Panc1 (cell line): ENCODE measurements around the gene CRYBG1. TPM values are rescaled to one million over a fixed set of nuclear protein-coding genes. Genes with fewer than 3 reads are reported as not detected.

Experiments
- ATAC-seq: fragments of 200-7000 bp; cut with Tn5 transposase; 2 replicates; pipeline ENCODE4 v1.9.1; 2020; ENCODE audit warnings: mild to moderate bottlenecking, moderate library complexity
- BruUV-seq: library from RNA; stranded (reverse); fragments of 400-500 nt; replicated peaks from 2 replicates; lab custom pipeline; 2021; lab: Mats Ljungman, UMichigan
- CTCF ChIA-PET: fragments of 300-600 bp; sonication (Branson Sonifier 250); formaldehyde crosslinking; loops from one replicate; lab custom pipeline; 2022; ENCODE audit warnings: antibody characterized with exemption; lab: Charles Lee
- POLR2A ChIA-PET: fragments of 300-600 bp; sonication (Branson Sonifier 250); formaldehyde crosslinking; loops from one replicate; lab custom pipeline; 2022; ENCODE audit warnings: antibody characterized with exemption; lab: Charles Lee
- DNase-seq: peaks from one replicate; pipeline ENCODE4 v3.0.0-alpha.2; 2010; ENCODE audit warnings: low read depth, low spot score
- H3K27ac ChIP-seq: 2 replicates; pipeline ENCODE4 v1.5.1; 2011; ENCODE audit warnings: mild to moderate bottlenecking, low read length, inconsistent platforms
- H3K27me3 ChIP-seq: fragments of 200-500 bp; sonication (Bioruptor generic); 2 replicates; pipeline ENCODE4 v1.6.0; 2014; ENCODE audit warnings: low read length, inconsistent platforms; ENCODE audit not compliant: control insufficient read depth, insufficient read depth
- H3K36me3 ChIP-seq: fragments of 200-500 bp; sonication (Bioruptor generic); 2 replicates; pipeline ENCODE4 v1.5.1; 2014; ENCODE audit warnings: inconsistent platforms, mild to moderate bottlenecking, low read length, moderate library complexity; ENCODE audit not compliant: control insufficient read depth, insufficient read depth
- H3K4me1 ChIP-seq: 2 replicates; pipeline ENCODE4 v1.5.1; 2011; ENCODE audit warnings: inconsistent platforms, mild to moderate bottlenecking, low read length, moderate library complexity; ENCODE audit not compliant: control insufficient read depth, insufficient read depth
- H3K4me3 ChIP-seq, 2 experiments: 2 replicates each; pipeline ENCODE4 v1.5.1; 2011 to 2012; ENCODE audit warnings: low read depth in 2 of 2, low read length in 2 of 2, mild to moderate bottlenecking in 2 of 2, inconsistent platforms in 1 of 2, moderate library complexity in 1 of 2
- H3K9me3 ChIP-seq: fragments of 200-500 bp; sonication (Bioruptor generic); 2 replicates; pipeline ENCODE4 v1.5.1; 2014; ENCODE audit warnings: low read depth, mild to moderate bottlenecking, inconsistent platforms, low read length, moderate library complexity; ENCODE audit not compliant: control insufficient read depth, insufficient read depth
- CTCF ChIP-seq: fragments of 450-650 bp; IDR thresholded peaks from 2 replicates; pipeline ENCODE4 v1.5.1; 2017; ENCODE audit warnings: mild to moderate bottlenecking
- POLR2AphosphoS5 ChIP-seq: IDR thresholded peaks from 2 replicates; pipeline ENCODE4 v1.6.1; 2012; ENCODE audit warnings: mild to moderate bottlenecking, low read depth, low read length, moderate library complexity
- REST ChIP-seq, 2 experiments: IDR thresholded peaks; 2 replicates each; pipeline ENCODE4 v1.6.1; 2011 to 2012; ENCODE audit warnings: low read depth in 2 of 2, control low read depth in 1 of 2, low read length in 1 of 2, mild to moderate bottlenecking in 1 of 2, moderate library complexity in 1 of 2; ENCODE audit not compliant: insufficient read depth in 1 of 2
- SIN3A ChIP-seq: IDR thresholded peaks from 2 replicates; pipeline ENCODE4 v1.6.1; 2012; ENCODE audit warnings: low read depth, mild to moderate bottlenecking, low read length, moderate library complexity, borderline replicate concordance; ENCODE audit not compliant: insufficient read depth
- TCF7L2 ChIP-seq: IDR thresholded peaks from 2 replicates; pipeline ENCODE4 v1.6.1; 2011; ENCODE audit warnings: mild to moderate bottlenecking, low read depth, low read length, inconsistent platforms
- in situ Hi-C: cut with HindIII; loops from 2 replicates; pipeline ENCODE4 v1.10.0; 2016; ENCODE audit warnings: low sequenced_read_pairs, low pct_unique_long_range_greater_than_20kb
- intact Hi-C: fragments of 100-400 bp; cut with micrococcal nuclease; formaldehyde crosslinking; loops from one replicate; pipeline ENCODE4 v1.10.0; 2022; ENCODE audit not compliant: unreplicated experiment
- total RNA-seq: library from RNA; stranded (reverse); gene quantifications from one replicate; pipeline ENCODE4 v1.2.1, GENCODE V29; 2021; ENCODE audit not compliant: unreplicated experiment

CRYBG1 gene
- total RNA-seq, 1 experiment from 2014 or later, result 32.3 TPM

GRCh38 chr6:106439459-106439858 is 78.9 kb downstream of the CRYBG1 start:
- H3K4me3 ChIP-seq, result no peak overlapping the region
- no peaks in the 10 kb centered on the region for H3K36me3 ChIP-seq
- no peak overlapping the region for H3K27ac ChIP-seq
- DNase-seq, result no peak
- no peak for TF ChIP-seq REST (IDR thresholded peaks at IDR 0.05; ENCODE audit: insufficient read depth in 1 of 2, low read depth in 2 of 2, low read length in 1 of 2)
- no peak for TF ChIP-seq SIN3A
- TF ChIP-seq POLR2AphosphoS5, result no peak
- intact Hi-C loops, result no loop called here
- ChIA-PET POLR2A (no interaction called here), CTCF (interaction anchor here (0.6 to 1.8 kb wide), 2 partner anchors 100 to 362 kb away, joined by 3 to 5 read pairs; no protein-coding TSS in a partner anchor)
- ATAC-seq, result no peak
- no peaks in the 10 kb centered on the region for H3K4me1 ChIP-seq
- BruUV-seq, result no TSS peak
- peaks cover 51% of the 10 kb centered on the region for H3K27me3 ChIP-seq
- H3K9me3 ChIP-seq, result no peaks in the 10 kb centered on the region
- in situ Hi-C loops, result no loop called here

- DNase-seq (no peak), ATAC-seq (no peak)
- Histone ChIP-seq H3K27ac (no peak overlapping the region), H3K4me3 (no peak overlapping the region), H3K27me3 (peaks cover 51% of the 10 kb centered on the region), H3K4me1 (no peaks in the 10 kb centered on the region), H3K9me3 (no peaks in the 10 kb centered on the region), H3K36me3 (no peaks in the 10 kb centered on the region)
- ChIA-PET POLR2A (no interaction called here), CTCF (interaction anchor here (0.6 to 1.8 kb wide), 2 partner anchors 101 to 367 kb away, joined by 3 to 5 read pairs; no protein-coding TSS in a partner anchor)
- intact Hi-C loops (no loop called here), in situ Hi-C loops (no loop called here)
- BruUV-seq, result no TSS peak
- TF ChIP-seq REST (IDR thresholded peaks at IDR 0.05; ENCODE audit: insufficient read depth in 1 of 2, low read depth in 2 of 2, low read length in 1 of 2) (no peak), CTCF (no peak), SIN3A (no peak), POLR2AphosphoS5 (no peak), TCF7L2 (no peak)
Observed at GRCh38 chr6:106440546-106440945, 80.0 kb downstream of the CRYBG1 start.
